Naive thymus-derived CD4-positive, alpha-beta T cell (primary cell): ENCODE measurements around the gene DNAI4. TPM values are rescaled to one million over a fixed set of nuclear protein-coding genes. Genes with fewer than 3 reads are reported as not detected.

ENCODE experiments used
- ATAC-seq: fragments of 150-1000 bp; cut with Tn5 transposase; 2 replicates; pipeline ENCODE4 v1.10.0; 2021; ENCODE audit warnings: mild to moderate bottlenecking, moderate library complexity
- CTCF ChIA-PET: fragments of 350-600 bp; sonication (Branson Sonifier 250); formaldehyde crosslinking; loops from one replicate; lab custom pipeline; 2021; ENCODE audit warnings: antibody characterized with exemption; lab: Charles Lee
- POLR2A ChIA-PET: fragments of 350-600 bp; sonication (Branson Sonifier 250); formaldehyde crosslinking; loops from one replicate; lab custom pipeline; 2021; ENCODE audit warnings: antibody characterized with exemption, inconsistent platforms; lab: Charles Lee
- DNase-seq, 9 donors: peaks; one replicate each; pipeline versions ENCODE4 v3.0.0 to v3.0.0-alpha.2; 2020 to 2022; ENCODE audit warnings: mixed read lengths in 1 of 9
- H3K27ac ChIP-seq: one replicate; pipeline ENCODE4 v1.7.0; 2013; ENCODE audit warnings: mild to moderate bottlenecking, low read depth, low read length, moderate library complexity
- H3K27me3 ChIP-seq, 2 donors: one replicate each; pipeline ENCODE4 v1.7.0; 2013; ENCODE audit warnings: low read length in 2 of 2, mild to moderate bottlenecking in 2 of 2, moderate library complexity in 2 of 2; ENCODE audit not compliant: control insufficient read depth in 2 of 2, insufficient read depth in 2 of 2
- H3K36me3 ChIP-seq, 3 experiments: 1 replicate in 2 of 3; 2 replicates in 1 of 3; pipeline ENCODE4 v1.7.0; 2013; ENCODE audit warnings: low read length in 3 of 3, mild to moderate bottlenecking in 3 of 3, moderate library complexity in 1 of 3; ENCODE audit not compliant: insufficient read depth in 3 of 3, control insufficient read depth in 2 of 3
- H3K4me1 ChIP-seq, 2 donors: one replicate each; pipeline ENCODE4 v1.7.0; 2013; ENCODE audit warnings: low read length in 2 of 2, mild to moderate bottlenecking in 2 of 2, moderate library complexity in 1 of 2; ENCODE audit not compliant: control insufficient read depth in 2 of 2, insufficient read depth in 2 of 2
- H3K4me3 ChIP-seq: 2 replicates; pipeline ENCODE4 v1.7.0; 2013; ENCODE audit warnings: mild to moderate bottlenecking, low read length
- H3K9me3 ChIP-seq, 3 experiments: 1 replicate in 2 of 3; 2 replicates in 1 of 3; pipeline ENCODE4 v1.7.0; 2013; ENCODE audit warnings: low read length in 3 of 3; ENCODE audit not compliant: control insufficient read depth in 2 of 3
- H3K27ac Mint-ChIP-seq, 9 donors: one replicate each; pipeline ENCODE4 v1.8.0; 2020 to 2022; ENCODE audit warnings: mixed read lengths in 9 of 9, mild to moderate bottlenecking in 8 of 9, moderate library complexity in 5 of 9, inconsistent platforms in 2 of 9
- H3K27me3 Mint-ChIP-seq, 5 donors: one replicate each; pipeline ENCODE4 v1.8.0; 2021 to 2022; ENCODE audit warnings: mixed read lengths in 5 of 5, mild to moderate bottlenecking in 1 of 5
- H3K36me3 Mint-ChIP-seq, 5 donors: one replicate each; pipeline ENCODE4 v1.8.0; 2020 to 2022; ENCODE audit warnings: mixed read lengths in 5 of 5, mild to moderate bottlenecking in 3 of 5, inconsistent platforms in 1 of 5
- H3K4me1 Mint-ChIP-seq, 7 donors: one replicate each; pipeline ENCODE4 v1.8.0; 2020 to 2022; ENCODE audit warnings: mixed read lengths in 7 of 7, mild to moderate bottlenecking in 3 of 7, inconsistent platforms in 1 of 7
- H3K4me3 Mint-ChIP-seq, 10 donors: one replicate each; pipeline ENCODE4 v1.8.0; 2020 to 2022; ENCODE audit warnings: mild to moderate bottlenecking in 10 of 10, mixed read lengths in 10 of 10, moderate library complexity in 6 of 10, inconsistent platforms in 2 of 10
- H3K9me3 Mint-ChIP-seq, 11 donors: one replicate each; pipeline ENCODE4 v1.8.0; 2020 to 2022; ENCODE audit warnings: mixed read lengths in 11 of 11, mild to moderate bottlenecking in 4 of 11, inconsistent platforms in 1 of 11, moderate library complexity in 1 of 11
- intact Hi-C, 2 donors: fragments of 100-400 bp; cut with micrococcal nuclease; formaldehyde crosslinking; loops; one replicate each; pipeline ENCODE4 v1.15.1; 2023
- polyA plus RNA-seq, 2 donors: library from polyadenylated mRNA; unstranded; fragments of 300-500 nt; fragmentation: Illumina TruSeq; gene quantifications; one replicate each; pipeline ENCODE4 v1.2.3, GENCODE V29; 2021
- total RNA-seq, 6 experiments: library from RNA in 5 of 6; stranded (reverse) in 5 of 6; gene quantifications; 1 replicate in 5 of 6; 2 replicates in 1 of 6; pipeline ENCODE4 v1.2.3 and lab custom pipeline; 2021 to 2026

The DNAI4 gene
- total and polyA plus RNA-seq, 7 experiments from 2014 or later: 1.3 to 10.7 (median 2.3) TPM

- peak; percentile 81 for ATAC-seq
- CTCF ChIA-PET: interaction anchor here (0.7 to 7.3 kb wide), 13 partner anchors 14 to 735 kb away, joined by 3 to 83 read pairs (median 5); no protein-coding TSS in a partner anchor
- intact Hi-C loops: loop anchor here (1.0 to 5.0 kb wide), 16 partner anchors 159 to 808 kb away; partner anchors contain the start of genes DNAI4 (in 2 of the 2), MIER1 (in 2 of the 2) and SLC35D1 (in 1 of the 2)
Observed at GRCh38 chr1:66764994-66765578, 159.6 kb downstream of the DNAI4 start.

More at GRCh38 chr1:66764994-66765578, 159.6 kb downstream of the DNAI4 start:
- no peaks in the 10 kb centered on the region for H3K4me1 ChIP-seq
- H3K27ac ChIP-seq: no peak overlapping the region
- H3K36me3 ChIP-seq: no peaks in the 10 kb centered on the region
- Mint-ChIP-seq H3K27ac (no peak overlapping the region), H3K4me3 (no peak overlapping the region), H3K27me3 (peaks cover 0 to 3% (median 0%) of the 10 kb centered on the region in 5 donors), H3K9me3 (no peaks in the 10 kb centered on the region), H3K36me3 (no peaks in the 10 kb centered on the region), H3K4me1 (peaks cover 7 to 21% (median 15%) of the 10 kb centered on the region in 7 donors)
- H3K27me3 ChIP-seq: no peaks in the 10 kb centered on the region
- DNase-seq: peak in 7 of 9 donors; percentile 48 to 68 (median 62)
- H3K9me3 ChIP-seq: no peaks in the 10 kb centered on the region
- no peak overlapping the region for H3K4me3 ChIP-seq
- POLR2A ChIA-PET: interaction anchor here (0.7 to 1.0 kb wide), 2 partner anchors 289 to 735 kb away, joined by 3 read pairs; partner anchors contain the start of gene SLC35D1

Other genes starting within 250 kb of the DNAI4 start
- under 1 TPM in 1 of 5 experiments, not detected in 4; 0.46 TPM for gene DYNLT5, start 172.4 kb downstream of the DNAI4 start, total RNA-seq
- not detected for gene DYNLT5, start 172.4 kb downstream of the DNAI4 start, polyA plus RNA-seq
- gene INSL5, start 123.6 kb downstream of the DNAI4 start, total RNA-seq: not detected
- not detected for gene INSL5, start 123.6 kb downstream of the DNAI4 start, polyA plus RNA-seq
- gene MIER1, start 134 bp upstream of the DNAI4 start, total RNA-seq: 10 to 100 TPM; 51.5 to 73.6 (median 70.9) TPM
- 10 to 100 TPM; 35.8 to 48.2 TPM for gene MIER1, start 134 bp upstream of the DNAI4 start, polyA plus RNA-seq
- 10 to 100 TPM in 4 of 5 experiments, 1 to 10 TPM in 1; 9.8 to 25.7 (median 15.4) TPM for gene SLC35D1, start 129.3 kb upstream of the DNAI4 start, total RNA-seq
- gene SLC35D1, start 129.3 kb upstream of the DNAI4 start, polyA plus RNA-seq: 1 to 10 TPM; 4.8 to 7.6 TPM
- not detected for gene C1orf141, start 210.1 kb upstream of the DNAI4 start, total RNA-seq
- not detected for gene C1orf141, start 210.1 kb upstream of the DNAI4 start, polyA plus RNA-seq
- under 1 TPM in 2 of 5 experiments, not detected in 3; 0.17 to 0.48 TPM for gene IL23R, start 241.6 kb upstream of the DNAI4 start, total RNA-seq
- gene IL23R, start 241.6 kb upstream of the DNAI4 start, polyA plus RNA-seq: under 1 TPM in 1 of 2 donors, not detected in 1; 0.09 TPM